GM21576 (cell line): ENCODE results near the gene CFAP97D2.
"Not testable (repeated sequence)": the region's sequence is repeated elsewhere in the genome, so short reads cannot be mapped to it uniquely, and the experiment has no call there.

Experiments
- ATAC-seq: cut with Tn5 transposase; IDR thresholded peaks from one replicate; pipeline ENCODE4 v1.9.1; 2021; ENCODE audit warnings: mild to moderate bottlenecking, moderate library complexity; ENCODE audit not compliant: unreplicated experiment

CFAP97D2 gene

GRCh38 chr13:114264313-114264712 is 85.3 kb downstream of the CFAP97D2 start:
- not testable (repeated sequence) for ATAC-seq

- ATAC-seq, result no peak
Measured at GRCh38 chr13:114264886-114265611, 86.0 kb downstream of the CFAP97D2 start.

DNA sequence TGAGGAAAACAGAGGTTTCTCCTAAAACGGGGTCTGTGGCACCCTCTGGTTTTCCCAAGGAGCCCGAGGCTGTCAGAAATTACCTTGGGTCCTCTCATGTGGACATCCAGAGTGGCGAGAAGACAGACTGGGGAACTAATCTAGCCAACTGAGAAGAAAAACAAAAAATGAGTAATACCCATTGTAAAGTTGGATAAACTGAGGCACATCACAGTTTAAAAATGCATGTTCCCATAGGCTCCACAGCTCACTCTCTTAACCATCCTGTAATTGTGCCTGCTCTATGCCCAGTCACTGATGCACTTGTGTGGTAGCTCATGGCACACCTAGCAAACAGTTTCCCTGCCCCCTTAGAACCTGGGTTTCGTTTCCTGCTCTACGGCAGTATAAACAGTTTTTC is 87.2 kb downstream of the CFAP97D2 start:
- no peak for ATAC-seq

DNA sequence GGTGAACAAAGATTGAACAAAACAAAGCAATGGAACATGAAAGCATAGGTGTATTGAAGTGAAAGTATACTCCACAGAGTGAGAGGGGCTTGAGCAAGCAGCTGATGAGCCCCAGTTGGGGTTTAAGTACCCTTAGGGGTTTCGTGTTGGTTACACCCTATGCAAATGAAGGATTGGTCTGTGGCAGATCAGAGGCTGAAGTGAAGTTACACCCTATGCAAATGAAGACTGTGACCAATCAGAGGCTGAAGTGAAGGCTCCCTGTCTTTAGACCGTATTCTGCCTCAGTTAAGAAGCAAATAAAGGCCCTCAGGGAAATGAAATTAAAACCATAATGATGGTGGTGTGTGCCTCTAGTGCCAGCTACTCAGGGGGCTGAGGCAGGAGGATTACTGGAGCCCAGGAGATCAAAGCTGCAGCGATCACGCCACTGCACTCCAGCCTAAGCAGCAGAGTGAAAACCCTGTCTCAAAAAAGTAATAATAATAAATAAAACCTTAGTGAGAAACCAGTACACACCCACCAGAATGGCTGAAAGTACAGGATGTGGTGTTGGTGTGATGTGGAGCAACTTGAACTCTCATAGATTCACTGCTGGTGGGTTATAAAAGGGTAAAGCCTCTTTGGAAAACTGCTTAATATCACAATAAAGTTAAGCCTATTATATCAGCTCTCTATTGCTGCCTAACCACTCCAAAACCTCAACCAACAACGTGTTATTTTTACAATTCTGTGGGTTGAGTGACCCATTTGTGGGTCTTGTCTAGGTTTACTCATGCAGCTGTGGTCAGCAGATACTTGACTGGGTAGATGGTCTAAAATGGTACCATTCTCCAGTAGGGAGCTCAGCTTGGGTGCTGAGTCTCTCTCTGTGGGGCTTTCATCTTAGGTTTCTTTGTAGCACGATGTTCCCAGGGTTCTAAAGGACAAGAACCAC is 89.6 kb downstream of the CFAP97D2 start:
- ATAC-seq, result no peak

- no peak for ATAC-seq
Measured at GRCh38 chr13:114269281-114269770, 90.3 kb downstream of the CFAP97D2 start.
